ENCODE measurements around the gene TCP1. TPM values are rescaled to one million over a fixed set of nuclear protein-coding genes. Genes with fewer than 3 reads are reported as not detected.
"Not testable (repeated sequence)": the region's sequence is repeated elsewhere in the genome, so short reads cannot be mapped to it uniquely, and the experiment has no call there.

The TCP1 gene
- total and polyA plus RNA-seq, 12 donors, result 59.0 to 290 (median 118) TPM

GRCh38 chr6:159821122-159821521 lies 31.7 kb upstream of the TCP1 start:
- intact Hi-C loops (cut with DNase I), result no loop called here
- Histone ChIP-seq H3K4me3 (no peak overlapping the region), H3K9me3 (replicated peaks in 1 of 3) (no peaks in the 10 kb centered on the region), H3K4me1 (replicated peaks in 1 of 2) (no peaks in the 10 kb centered on the region), H3K27me3 (no peaks in the 10 kb centered on the region), H3K36me3 (replicated peaks in 1 of 2) (no peaks in the 10 kb centered on the region), H3K27ac (no peak overlapping the region)
- no peak for TF ChIP-seq CTCF (IDR thresholded peaks at IDR 0.05)
- no peak for TF ChIP-seq POLR2A (IDR thresholded peaks at IDR 0.05)
- no peak for DNase-seq
- 69 to 83% (median 76%) methylated on average over 10 to 11 of the region's 11 CpGs for WGBS, 4 donors

- Histone ChIP-seq H3K36me3 (replicated peaks in 1 of 2) (no peaks in the 10 kb centered on the region), H3K27me3 (no peaks in the 10 kb centered on the region), H3K4me1 (replicated peaks in 1 of 2) (no peaks in the 10 kb centered on the region), H3K9me3 (replicated peaks in 1 of 3) (no peaks in the 10 kb centered on the region), H3K27ac (no peak overlapping the region), H3K4me3 (no peak overlapping the region)
- no peak for DNase-seq
- TF ChIP-seq CTCF (IDR thresholded peaks at IDR 0.05) (no peak), POLR2A (IDR thresholded peaks at IDR 0.05) (no peak)
- intact Hi-C loops (cut with DNase I), result no loop called here
- 56 to 66% (median 63%) methylated on average over 19 to 28 of the region's 28 CpGs for WGBS, 4 donors
Observed at GRCh38 chr6:159819932-159820640, 30.7 kb upstream of the TCP1 start.

- TF ChIP-seq CTCF (IDR thresholded peaks at IDR 0.05) (no peak), POLR2A (IDR thresholded peaks at IDR 0.05) (no peak)
- Histone ChIP-seq H3K27me3 (no peaks in the 10 kb centered on the region), H3K27ac (no peak overlapping the region), H3K36me3 (replicated peaks in 1 of 2) (no peaks in the 10 kb centered on the region), H3K4me1 (replicated peaks in 1 of 2) (no peaks in the 10 kb centered on the region), H3K9me3 (replicated peaks in 1 of 3) (no peaks in the 10 kb centered on the region), H3K4me3 (no peak overlapping the region)
- 78 to 86% (median 83%) methylated on average over 12 to 16 of the region's 16 CpGs for WGBS, 4 donors
- intact Hi-C loops (cut with DNase I), result no loop called here
- DNase-seq, result no peak
Observed at GRCh38 chr6:159819098-159819497, 29.7 kb upstream of the TCP1 start.

- H3K27ac ChIP-seq, result no peak overlapping the region
- H3K4me1 ChIP-seq (replicated peaks in 1 of 2), result no peaks in the 10 kb centered on the region
- intact Hi-C loops (cut with DNase I), result no loop called here
- no peaks in the 10 kb centered on the region for H3K36me3 ChIP-seq (replicated peaks in 1 of 2)
- H3K27me3 ChIP-seq, result no peaks in the 10 kb centered on the region
- 83 to 91% (median 85%) methylated on average over 22 to 23 of the region's 23 CpGs for WGBS, 4 donors
- H3K4me3 ChIP-seq, result no peak overlapping the region
- TF ChIP-seq CTCF (IDR thresholded peaks at IDR 0.05), result no peak
- no peak for TF ChIP-seq POLR2A (IDR thresholded peaks at IDR 0.05)
- no peaks in the 10 kb centered on the region for H3K9me3 ChIP-seq (replicated peaks in 1 of 3)
- no peak for DNase-seq
Observed at GRCh38 chr6:159817951-159818739, 28.7 kb upstream of the TCP1 start.

- H3K27ac ChIP-seq; DNase-seq; intact Hi-C loops (cut with DNase I); H3K9me3 ChIP-seq (replicated peaks in 1 of 3); H3K4me3 ChIP-seq; H3K4me1 ChIP-seq (replicated peaks in 1 of 2); H3K27me3 ChIP-seq; H3K36me3 ChIP-seq (replicated peaks in 1 of 2): not testable (repeated sequence)
- WGBS, 4 donors, result 78 to 87% (median 82%) methylated on average over 3 of the region's 3 CpGs
Observed at GRCh38 chr6:159816775-159817174, 27.4 kb upstream of the TCP1 start.
